Measurements from ENCODE around the gene TIPARP.

TIPARP gene

DNA sequence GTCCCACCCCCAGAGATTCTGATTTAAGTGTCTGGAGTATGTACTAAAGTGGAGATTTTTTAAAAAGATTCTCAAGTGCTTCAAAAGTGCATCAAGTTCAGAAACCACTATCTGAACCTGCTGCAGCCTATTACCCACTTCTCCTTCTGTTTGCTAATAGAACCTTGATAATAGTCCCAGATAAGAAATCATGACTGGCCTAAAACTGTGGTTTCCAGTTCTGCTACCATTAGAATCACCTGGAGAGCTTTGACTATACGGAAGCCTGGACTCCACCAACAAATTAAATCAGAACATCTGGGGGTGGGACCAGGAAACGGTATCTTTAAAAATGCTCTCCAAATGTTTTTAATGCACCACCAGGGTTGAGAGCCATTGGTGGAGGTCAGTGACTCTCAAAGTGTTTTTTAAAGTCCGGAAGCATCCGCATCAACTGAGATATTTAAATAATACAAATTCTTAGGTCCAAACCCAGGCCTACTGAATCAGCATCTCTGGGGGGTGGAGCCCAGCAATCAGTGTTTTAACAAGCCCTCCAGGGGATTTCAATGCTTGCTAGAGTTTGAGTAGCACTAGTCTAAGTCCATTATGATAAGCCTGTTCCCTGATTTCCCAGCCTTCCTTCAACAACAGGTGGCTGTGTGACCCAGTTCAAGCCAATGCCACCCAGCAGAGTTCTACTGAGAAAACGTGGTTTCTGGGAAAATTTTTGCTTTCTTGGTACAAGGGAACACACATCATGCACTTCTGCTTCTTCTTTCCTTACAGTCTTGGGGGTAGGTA, 45.4 kb upstream of the TIPARP start:
- Histone ChIP-seq H3K36me3 (ENCODE audit: insufficient read depth, low read length) (no peaks in the 10 kb centered on the region), H3F3A (ENCODE audit: insufficient read depth, low read length) (no peaks in the 10 kb centered on the region), H3K9me3 (ENCODE audit: low read length) (no peaks in the 10 kb centered on the region), H3K4me1 (ENCODE audit: insufficient read depth, low read length, severe bottlenecking) (no peaks in the 10 kb centered on the region), H3K9me2 (ENCODE audit: low read depth, low read length) (no peaks in the 10 kb centered on the region), H3K79me2 (ENCODE audit: insufficient read depth, low read length) (no peaks in the 10 kb centered on the region), H2AFZ (ENCODE audit: low read length) (no peak overlapping the region), H3K4me3 (ENCODE audit: low read depth, low read length, poor library complexity, severe bottlenecking) (no peak overlapping the region), H3K4me2 (ENCODE audit: low read length) (no peak overlapping the region), H3K9ac (ENCODE audit: low read length) (no peak overlapping the region), H3K27me3 (ENCODE audit: insufficient read depth, low read length) (no peaks in the 10 kb centered on the region; the same call in 1 of the 2 replicates), H4K20me1 (ENCODE audit: insufficient read depth, low read length) (no peaks in the 10 kb centered on the region), H3K27ac (ENCODE audit: low read depth, low read length, poor library complexity, severe bottlenecking) (no peak overlapping the region)
- TF ChIP-seq, protein P1, sequence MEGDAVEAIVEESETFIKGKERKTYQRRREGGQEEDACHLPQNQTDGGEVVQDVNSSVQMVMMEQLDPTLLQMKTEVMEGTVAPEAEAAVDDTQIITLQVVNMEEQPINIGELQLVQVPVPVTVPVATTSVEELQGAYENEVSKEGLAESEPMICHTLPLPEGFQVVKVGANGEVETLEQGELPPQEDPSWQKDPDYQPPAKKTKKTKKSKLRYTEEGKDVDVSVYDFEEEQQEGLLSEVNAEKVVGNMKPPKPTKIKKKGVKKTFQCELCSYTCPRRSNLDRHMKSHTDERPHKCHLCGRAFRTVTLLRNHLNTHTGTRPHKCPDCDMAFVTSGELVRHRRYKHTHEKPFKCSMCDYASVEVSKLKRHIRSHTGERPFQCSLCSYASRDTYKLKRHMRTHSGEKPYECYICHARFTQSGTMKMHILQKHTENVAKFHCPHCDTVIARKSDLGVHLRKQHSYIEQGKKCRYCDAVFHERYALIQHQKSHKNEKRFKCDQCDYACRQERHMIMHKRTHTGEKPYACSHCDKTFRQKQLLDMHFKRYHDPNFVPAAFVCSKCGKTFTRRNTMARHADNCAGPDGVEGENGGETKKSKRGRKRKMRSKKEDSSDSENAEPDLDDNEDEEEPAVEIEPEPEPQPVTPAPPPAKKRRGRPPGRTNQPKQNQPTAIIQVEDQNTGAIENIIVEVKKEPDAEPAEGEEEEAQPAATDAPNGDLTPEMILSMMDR (IDR thresholded peaks at IDR 0.05; ENCODE audit: low read length) = no peak
- no peak for TF ChIP-seq EZH2 (IDR thresholded peaks at IDR 0.05; ENCODE audit: borderline replicate concordance, low read length)

DNA sequence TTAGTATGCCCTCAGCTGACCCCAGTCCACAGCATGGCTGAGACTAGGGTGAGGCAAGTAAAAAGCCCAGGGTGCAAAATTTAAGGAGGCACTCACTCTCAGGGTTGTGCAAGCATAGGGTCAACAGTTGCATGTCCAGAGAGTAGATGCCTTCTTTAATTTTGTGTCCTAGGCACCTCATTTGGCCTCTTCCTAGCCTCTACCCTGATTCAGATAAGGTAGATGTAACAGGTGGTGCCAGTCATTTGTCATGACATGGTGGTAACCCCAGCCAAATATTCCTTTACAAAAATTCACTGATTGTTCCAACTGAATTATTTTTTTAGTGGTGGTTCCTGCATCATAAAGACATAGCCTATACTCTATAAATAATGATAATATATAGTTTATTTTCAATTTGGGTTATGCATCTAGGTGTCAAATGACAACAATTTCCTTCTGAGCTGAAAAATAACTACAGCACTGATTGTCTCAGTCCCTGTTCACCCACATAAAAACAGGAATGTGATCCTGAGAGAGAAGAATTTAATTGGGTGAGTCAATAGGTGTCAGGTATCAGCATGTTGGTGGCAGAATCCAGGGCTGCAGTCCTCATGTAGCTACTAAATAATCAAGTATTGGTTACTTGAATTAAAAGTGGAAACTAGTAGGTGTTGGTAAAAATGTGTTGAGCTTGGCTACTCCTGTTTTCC, 44.2 kb upstream of the TIPARP start:
- no peaks in the 10 kb centered on the region for H3F3A ChIP-seq (ENCODE audit: insufficient read depth, low read length)
- TF ChIP-seq, protein P1 (IDR thresholded peaks at IDR 0.05; ENCODE audit: low read length) = no peak
- TF ChIP-seq EZH2 (IDR thresholded peaks at IDR 0.05; ENCODE audit: borderline replicate concordance, low read length) = no peak
- H4K20me1 ChIP-seq (ENCODE audit: insufficient read depth, low read length) = no peaks in the 10 kb centered on the region
- H3K9me2 ChIP-seq (ENCODE audit: low read depth, low read length) = no peaks in the 10 kb centered on the region
- no peaks in the 10 kb centered on the region for H3K4me1 ChIP-seq (ENCODE audit: insufficient read depth, low read length, severe bottlenecking)
- H3K27me3 ChIP-seq (ENCODE audit: insufficient read depth, low read length) = no peaks in the 10 kb centered on the region; the same call in 1 of the 2 replicates
- H2AFZ ChIP-seq (ENCODE audit: low read length) = no peak overlapping the region
- no peaks in the 10 kb centered on the region for H3K36me3 ChIP-seq (ENCODE audit: insufficient read depth, low read length)
- H3K4me2 ChIP-seq (ENCODE audit: low read length) = no peak overlapping the region
- H3K27ac ChIP-seq (ENCODE audit: low read depth, low read length, poor library complexity, severe bottlenecking) = no peak overlapping the region
- no peaks in the 10 kb centered on the region for H3K79me2 ChIP-seq (ENCODE audit: insufficient read depth, low read length)
- no peaks in the 10 kb centered on the region for H3K9me3 ChIP-seq (ENCODE audit: low read length)
- no peak overlapping the region for H3K9ac ChIP-seq (ENCODE audit: low read length)
- H3K4me3 ChIP-seq (ENCODE audit: low read depth, low read length, poor library complexity, severe bottlenecking) = no peak overlapping the region

DNA sequence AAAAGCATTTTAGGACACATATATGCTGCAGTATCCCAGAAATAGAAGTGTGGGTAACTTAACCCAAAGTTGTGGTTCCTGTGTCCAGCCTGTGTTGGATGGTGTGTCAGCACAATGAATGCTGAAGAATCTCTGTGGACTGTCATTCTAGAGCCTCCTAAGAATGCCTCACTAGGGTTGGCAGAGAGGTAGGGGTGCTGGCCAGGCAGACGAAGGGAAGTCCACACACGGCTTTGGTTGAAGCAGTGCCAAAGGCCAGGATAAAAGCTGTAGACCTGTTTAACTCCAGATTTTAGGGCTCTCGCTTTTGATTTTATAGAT, 43.7 kb upstream of the TIPARP start:
- Histone ChIP-seq H3K27ac (ENCODE audit: low read depth, low read length, poor library complexity, severe bottlenecking) (no peak overlapping the region), H3K36me3 (ENCODE audit: insufficient read depth, low read length) (no peaks in the 10 kb centered on the region), H3K9me3 (ENCODE audit: low read length) (no peaks in the 10 kb centered on the region), H3K9me2 (ENCODE audit: low read depth, low read length) (no peaks in the 10 kb centered on the region), H3K79me2 (ENCODE audit: insufficient read depth, low read length) (no peaks in the 10 kb centered on the region), H3K9ac (ENCODE audit: low read length) (no peak overlapping the region), H3K4me3 (ENCODE audit: low read depth, low read length, poor library complexity, severe bottlenecking) (no peak overlapping the region), H3K4me2 (ENCODE audit: low read length) (no peak overlapping the region), H3F3A (ENCODE audit: insufficient read depth, low read length) (no peaks in the 10 kb centered on the region), H4K20me1 (ENCODE audit: insufficient read depth, low read length) (no peaks in the 10 kb centered on the region), H2AFZ (ENCODE audit: low read length) (no peak overlapping the region), H3K27me3 (ENCODE audit: insufficient read depth, low read length) (no peaks in the 10 kb centered on the region; the same call in 1 of the 2 replicates), H3K4me1 (ENCODE audit: insufficient read depth, low read length, severe bottlenecking) (no peaks in the 10 kb centered on the region)
- TF ChIP-seq, protein P1 (IDR thresholded peaks at IDR 0.05; ENCODE audit: low read length) = no peak
- no peak for TF ChIP-seq EZH2 (IDR thresholded peaks at IDR 0.05; ENCODE audit: borderline replicate concordance, low read length)

All from OCI-LY1 (cell line).